ENCODE measurements around the gene ATP2C2.

DNA sequence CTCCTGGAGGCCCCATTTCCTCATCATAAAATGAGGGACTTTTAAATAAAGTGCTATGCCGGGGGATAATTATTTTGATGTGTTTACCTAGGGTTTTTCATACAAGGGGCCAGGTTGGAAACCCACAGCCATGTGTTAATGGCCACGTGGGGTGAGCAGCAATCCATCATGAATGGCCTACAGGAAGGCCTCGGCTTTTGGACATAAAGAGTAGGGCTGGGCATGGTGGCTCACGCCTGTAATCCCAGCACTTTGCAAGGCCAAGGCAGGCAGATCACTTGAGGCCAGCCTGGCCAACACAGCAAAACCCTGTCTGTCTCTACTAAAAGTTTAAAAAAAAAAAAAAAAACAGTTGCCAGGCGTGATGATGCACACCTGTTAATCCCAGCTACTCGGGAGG is 95.8 kb downstream of the ATP2C2 start:
- no peak for TF ChIP-seq EZH2 (IDR thresholded peaks at IDR 0.05; ENCODE audit: borderline replicate concordance, low read depth, low read length, poor library complexity, severe bottlenecking)
- TF ChIP-seq, protein P1, sequence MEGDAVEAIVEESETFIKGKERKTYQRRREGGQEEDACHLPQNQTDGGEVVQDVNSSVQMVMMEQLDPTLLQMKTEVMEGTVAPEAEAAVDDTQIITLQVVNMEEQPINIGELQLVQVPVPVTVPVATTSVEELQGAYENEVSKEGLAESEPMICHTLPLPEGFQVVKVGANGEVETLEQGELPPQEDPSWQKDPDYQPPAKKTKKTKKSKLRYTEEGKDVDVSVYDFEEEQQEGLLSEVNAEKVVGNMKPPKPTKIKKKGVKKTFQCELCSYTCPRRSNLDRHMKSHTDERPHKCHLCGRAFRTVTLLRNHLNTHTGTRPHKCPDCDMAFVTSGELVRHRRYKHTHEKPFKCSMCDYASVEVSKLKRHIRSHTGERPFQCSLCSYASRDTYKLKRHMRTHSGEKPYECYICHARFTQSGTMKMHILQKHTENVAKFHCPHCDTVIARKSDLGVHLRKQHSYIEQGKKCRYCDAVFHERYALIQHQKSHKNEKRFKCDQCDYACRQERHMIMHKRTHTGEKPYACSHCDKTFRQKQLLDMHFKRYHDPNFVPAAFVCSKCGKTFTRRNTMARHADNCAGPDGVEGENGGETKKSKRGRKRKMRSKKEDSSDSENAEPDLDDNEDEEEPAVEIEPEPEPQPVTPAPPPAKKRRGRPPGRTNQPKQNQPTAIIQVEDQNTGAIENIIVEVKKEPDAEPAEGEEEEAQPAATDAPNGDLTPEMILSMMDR (conservative IDR thresholded peaks at IDR 0.05; ENCODE audit: low read depth, low read length): no peak
